ENCODE measurements around the gene TLCD3A. TPM values are rescaled to one million over a fixed set of nuclear protein-coding genes. Genes with fewer than 3 reads are reported as not detected.
A peak's percentile ranks its signal among the peaks of the same experiment; 100 is the strongest.

The TLCD3A gene
- total and polyA plus RNA-seq, 2 of the 4 experiments (the other 2 are of a cell fraction), result 15.2 to 35.0 TPM

DNA sequence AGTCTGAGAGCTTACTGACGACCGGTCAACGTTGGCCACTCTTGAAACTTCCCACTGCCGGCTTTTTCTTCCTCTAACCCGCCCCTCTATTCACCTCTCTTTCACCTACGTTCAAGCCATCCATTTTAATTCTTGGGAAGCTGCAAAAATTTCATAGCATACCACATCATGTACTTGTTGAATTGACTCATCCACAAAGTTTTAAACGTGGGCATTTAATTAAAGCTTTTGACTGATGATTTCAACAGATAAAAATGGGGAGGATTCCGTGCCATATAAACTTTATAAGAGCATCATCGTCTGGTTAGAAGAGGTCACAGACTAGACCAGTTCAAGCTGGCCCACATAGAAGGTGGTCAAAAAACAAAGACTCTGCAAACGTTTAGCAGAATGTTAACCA lies 40.3 kb upstream of the TLCD3A start:
- Histone ChIP-seq H3K79me1 (ENCODE audit: low read depth in 1 of 2, low read length in 2 of 2) (peaks cover 24 to 48% of the 10 kb centered on the region in 2 experiments), H2BK5ac (ENCODE audit: low read depth, low read length, poor library complexity, severe bottlenecking) (peak overlapping the region; percentile 68), H3K14ac (replicated peaks; ENCODE audit: low read depth, low read length) (peak overlapping the region; percentile 11), H3K56ac (ENCODE audit: extremely low read depth, insufficient read depth, low read length) (peak overlapping the region; percentile 57), H4K8ac (ENCODE audit: low read depth in 2 of 2, low read length in 2 of 2) (peak overlapping the region in 1 of 2 experiments; percentile 78), H4K20me1 (ENCODE audit: insufficient read depth, low read length) (0 out of 2 replicates have a peak, but pooled peaks cover 5% of the 10 kb centered on the region), H3K4ac (ENCODE audit: low read depth, low read length) (peak overlapping the region; percentile 79), H3K27me3 (ENCODE audit: control insufficient read depth, insufficient read depth, low read length) (no peaks in the 10 kb centered on the region), H3K9ac (ENCODE audit: low read depth, low read length) (no peak overlapping the region), H2AK9ac (replicated peaks; ENCODE audit: low read depth, low read length, poor library complexity) (no peak overlapping the region), H3K9me1 (ENCODE audit: insufficient read depth, low read length) (peaks cover 24% of the 10 kb centered on the region), H4K5ac (ENCODE audit: low read depth, low read length) (peak overlapping the region; percentile 73; the same call in 1 of the 2 replicates), H2AFZ (replicated peaks; ENCODE audit: low read length, poor library complexity) (no peak overlapping the region), H3K36me3 (ENCODE audit: control insufficient read depth, insufficient read depth, low read length) (peaks cover 22% of the 10 kb centered on the region), H3K27ac (ENCODE audit: insufficient read depth, low read length) (peak overlapping the region; percentile 51), H2AK5ac (ENCODE audit: low read depth, low read length) (peak overlapping the region; percentile 41), H2BK20ac (ENCODE audit: low read depth, low read length) (peak overlapping the region; percentile 67), H3K9me3 (ENCODE audit: control insufficient read depth, insufficient read depth, low read length) (no peaks in the 10 kb centered on the region), H4K91ac (ENCODE audit: insufficient read depth, low read depth, low read length) (peak overlapping the region; percentile 85), H3K4me3 (ENCODE audit: insufficient read depth, low read depth, low read length) (no peak overlapping the region), H3K4me1 (ENCODE audit: control insufficient read depth, insufficient read depth, low read length) (peaks cover 20% of the 10 kb centered on the region), H3K23ac (ENCODE audit: low read depth, low read length) (peak overlapping the region; percentile 15; the same call in 1 of the 2 replicates), H2BK15ac (ENCODE audit: low read depth, low read length) (peak overlapping the region; percentile 88; the same call in 1 of the 3 replicates), H2BK120ac (ENCODE audit: low read depth, low read length) (peak overlapping the region; percentile 97), H3K18ac (ENCODE audit: low read depth, low read length) (peak overlapping the region; percentile 69; the same call in 1 of the 2 replicates), H3K4me2 (ENCODE audit: low read depth, low read length) (peak overlapping the region; percentile 31; the same call in 1 of the 2 replicates)
- TF ChIP-seq POLR2A (IDR thresholded peaks at IDR 0.05; ENCODE audit: low read depth, low read length) (no peak), MAFK (IDR thresholded peaks at IDR 0.05; ENCODE audit: low read depth, low read length) (0 out of 2 replicates have a peak, but pooled peaks have one; percentile 5), BHLHE40 (IDR thresholded peaks at IDR 0.05; ENCODE audit: low read depth, low read length) (peak; percentile 27; the same call in 1 of the 2 replicates), CHD1 (IDR thresholded peaks at IDR 0.05; ENCODE audit: low read depth, low read length) (no peak), FOS (IDR thresholded peaks at IDR 0.05; ENCODE audit: low read depth, low read length) (peak; percentile 45; the same call in 1 of the 2 replicates)
- TF ChIP-seq, protein P1, sequence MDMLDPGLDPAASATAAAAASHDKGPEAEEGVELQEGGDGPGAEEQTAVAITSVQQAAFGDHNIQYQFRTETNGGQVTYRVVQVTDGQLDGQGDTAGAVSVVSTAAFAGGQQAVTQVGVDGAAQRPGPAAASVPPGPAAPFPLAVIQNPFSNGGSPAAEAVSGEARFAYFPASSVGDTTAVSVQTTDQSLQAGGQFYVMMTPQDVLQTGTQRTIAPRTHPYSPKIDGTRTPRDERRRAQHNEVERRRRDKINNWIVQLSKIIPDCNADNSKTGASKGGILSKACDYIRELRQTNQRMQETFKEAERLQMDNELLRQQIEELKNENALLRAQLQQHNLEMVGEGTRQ (IDR thresholded peaks at IDR 0.05; ENCODE audit: low read depth, low read length), result no peak
- no TSS peak for BruUV-seq (replicated peaks)
- ChIA-PET POLR2A (ENCODE audit: unreplicated experiment) (interaction anchor here (0.6 kb wide), 1 partner anchor 240 kb away, joined by 3 read pairs; no protein-coding TSS in a partner anchor), CTCF (interaction anchor here (0.5 to 0.7 kb wide), 2 partner anchors 126 to 161 kb away, joined by 3 read pairs; no protein-coding TSS in a partner anchor)
- dilution Hi-C loops (cut with HindIII; ENCODE audit: low sequenced_read_pairs, unreplicated experiment), result no loop called here
- WGBS, 2 experiments (ENCODE audit: extremely low coverage in 2 of 2, insufficient read length in 1 of 2), result 73% methylated on average over 5 of the region's 10 CpGs; no CpG with 5 or more reads in 1 of the 2 experiments
- in situ Hi-C loops (cut with MboI; ENCODE audit: low sequenced_read_pairs), result no loop called here
- intact Hi-C loops (cut with micrococcal nuclease), result loop anchor here (5.0 kb wide), 1 partner anchor 145 kb away; no protein-coding TSS in a partner anchor
- ATAC-seq (ENCODE audit: low read depth) (peak; percentile 13; the same call in 1 of the 2 replicates), DNase-seq (peak; percentile 89)
